AG04450 (cell line): ENCODE results near the gene PER2. TPM values are rescaled to one million over a fixed set of nuclear protein-coding genes. Genes with fewer than 3 reads are reported as not detected.

Experiments used
- CTCF ChIA-PET: fragments of 300-600, 350-600 bp; formaldehyde crosslinking; extraction: SDS; loops from one replicate; lab custom pipeline; 2022; ENCODE audit warnings: antibody characterized with exemption, inconsistent platforms; lab: Charles Lee
- POLR2A ChIA-PET: fragments of 350-600 bp; formaldehyde crosslinking; extraction: SDS; loops from one replicate; lab custom pipeline; 2021; ENCODE audit warnings: antibody characterized with exemption, inconsistent platforms; lab: Yijun Ruan, JAX
- DNase-seq: peaks from one replicate; pipeline ENCODE4 v3.0.0-alpha.2; 2011; ENCODE audit warnings: low read depth, low spot score
- H3K27ac ChIP-seq: one replicate; pipeline ENCODE4 v1.5.1; 2012; ENCODE audit warnings: low read depth, low read length, control low read depth
- H3K27me3 ChIP-seq: one replicate; pipeline ENCODE4 v1.6.0; 2012; ENCODE audit warnings: low read length; ENCODE audit not compliant: control insufficient read depth, insufficient read depth
- H3K4me3 ChIP-seq: 2 replicates; pipeline ENCODE4 v1.5.1; 2011; ENCODE audit warnings: mild to moderate bottlenecking, low read depth, low read length, control low read depth
- H3K9me3 ChIP-seq: 2 replicates; pipeline ENCODE4 v1.5.1; 2012; ENCODE audit warnings: low read length; ENCODE audit not compliant: control insufficient read depth, insufficient read depth
- polyA plus RNA-seq: library from polyadenylated mRNA; depleted of rRNA; stranded (reverse); fragments of >200 nt; gene quantifications from 2 replicates; pipeline ENCODE4 v1.2.3, GENCODE V29; 2011
- TF ChIP-seq, protein P1 (sequence below): IDR thresholded peaks from 2 replicates; pipeline ENCODE4 v1.5.1; 2011; ENCODE audit warnings: low read depth, low read length, control low read depth, inconsistent platforms

PER2 gene
- polyA plus RNA-seq, 1 experiment = 1.9 TPM

DNA sequence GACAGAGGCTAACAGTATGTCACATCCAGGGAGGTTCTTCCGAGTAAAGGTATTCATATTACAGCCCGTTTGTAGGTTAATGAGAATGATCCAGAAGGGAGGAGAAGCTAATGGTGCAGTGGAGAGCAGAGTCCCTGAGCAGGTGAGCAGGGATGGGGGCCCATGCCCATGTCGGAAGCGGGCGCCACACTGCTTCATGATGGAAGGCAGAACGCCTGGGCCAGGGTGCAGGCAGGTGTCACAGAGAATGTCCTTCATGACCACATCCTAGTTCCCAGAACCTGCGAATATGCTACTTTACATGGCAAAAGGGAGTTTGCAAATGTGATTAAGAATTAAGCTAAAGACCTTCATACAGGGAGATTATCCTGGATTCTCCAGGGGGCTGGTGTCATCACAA, 52.6 kb downstream of the PER2 start:
- peaks cover 17% of the 10 kb centered on the region for H3K9me3 ChIP-seq
- ChIA-PET POLR2A (interaction anchor here (0.6 kb wide), 1 partner anchor 116 kb away, joined by 5 read pairs; no protein-coding TSS in a partner anchor), CTCF (no interaction called here)
- TF ChIP-seq, protein P1, sequence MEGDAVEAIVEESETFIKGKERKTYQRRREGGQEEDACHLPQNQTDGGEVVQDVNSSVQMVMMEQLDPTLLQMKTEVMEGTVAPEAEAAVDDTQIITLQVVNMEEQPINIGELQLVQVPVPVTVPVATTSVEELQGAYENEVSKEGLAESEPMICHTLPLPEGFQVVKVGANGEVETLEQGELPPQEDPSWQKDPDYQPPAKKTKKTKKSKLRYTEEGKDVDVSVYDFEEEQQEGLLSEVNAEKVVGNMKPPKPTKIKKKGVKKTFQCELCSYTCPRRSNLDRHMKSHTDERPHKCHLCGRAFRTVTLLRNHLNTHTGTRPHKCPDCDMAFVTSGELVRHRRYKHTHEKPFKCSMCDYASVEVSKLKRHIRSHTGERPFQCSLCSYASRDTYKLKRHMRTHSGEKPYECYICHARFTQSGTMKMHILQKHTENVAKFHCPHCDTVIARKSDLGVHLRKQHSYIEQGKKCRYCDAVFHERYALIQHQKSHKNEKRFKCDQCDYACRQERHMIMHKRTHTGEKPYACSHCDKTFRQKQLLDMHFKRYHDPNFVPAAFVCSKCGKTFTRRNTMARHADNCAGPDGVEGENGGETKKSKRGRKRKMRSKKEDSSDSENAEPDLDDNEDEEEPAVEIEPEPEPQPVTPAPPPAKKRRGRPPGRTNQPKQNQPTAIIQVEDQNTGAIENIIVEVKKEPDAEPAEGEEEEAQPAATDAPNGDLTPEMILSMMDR = no peak
- no peak overlapping the region for H3K27ac ChIP-seq
- peaks cover 41% of the 10 kb centered on the region for H3K27me3 ChIP-seq
- DNase-seq = no peak
- no peak overlapping the region for H3K4me3 ChIP-seq

DNA sequence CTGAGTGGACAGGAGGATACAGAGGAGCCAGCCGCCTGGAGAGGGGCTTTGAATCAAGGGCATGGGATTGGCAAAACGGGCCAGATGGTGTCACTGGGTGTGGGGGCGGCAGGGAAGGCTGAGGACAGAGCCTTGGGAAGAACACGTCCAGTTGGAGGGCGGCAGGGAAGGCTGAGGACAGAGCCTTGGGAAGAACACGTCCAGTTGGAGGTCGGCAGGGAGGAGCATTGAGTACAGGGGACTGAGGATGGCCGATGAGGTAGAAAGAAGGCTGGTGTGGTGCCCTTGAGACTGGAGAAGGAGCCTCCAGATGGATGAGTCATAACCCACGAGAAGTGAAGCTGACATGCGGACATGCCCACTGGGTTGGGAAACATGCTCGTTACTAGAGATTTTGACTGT, 53.1 kb downstream of the PER2 start:
- H3K27ac ChIP-seq = no peak overlapping the region
- peaks cover 44% of the 10 kb centered on the region for H3K27me3 ChIP-seq
- H3K9me3 ChIP-seq = peaks cover 17% of the 10 kb centered on the region
- ChIA-PET POLR2A (interaction anchor here (0.6 kb wide), 1 partner anchor 116 kb away, joined by 5 read pairs; no protein-coding TSS in a partner anchor), CTCF (no interaction called here)
- no peak for DNase-seq
- no peak overlapping the region for H3K4me3 ChIP-seq
- TF ChIP-seq, protein P1 = no peak

DNA sequence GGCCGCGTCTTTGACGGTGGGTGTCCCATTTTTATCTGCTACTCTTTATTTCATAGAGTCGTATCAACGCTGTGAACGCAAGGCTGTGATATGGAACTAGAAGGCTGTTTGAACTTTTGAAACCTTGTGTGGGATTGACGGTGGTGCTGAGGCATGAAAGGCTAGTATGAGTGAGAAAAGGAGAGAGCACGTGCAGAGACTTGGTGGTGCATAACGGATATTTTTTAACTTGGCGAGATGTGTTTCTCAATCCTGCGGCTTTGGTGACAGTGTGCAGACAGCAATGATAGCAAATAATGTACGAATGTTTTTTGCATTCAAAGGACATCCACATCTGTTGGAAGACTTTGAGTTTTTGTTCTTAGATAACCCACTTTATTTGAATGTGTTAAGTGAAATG, 54.8 kb downstream of the PER2 start:
- Histone ChIP-seq H3K27me3 (peaks cover 42% of the 10 kb centered on the region), H3K4me3 (no peak overlapping the region), H3K27ac (no peak overlapping the region), H3K9me3 (peaks cover 12% of the 10 kb centered on the region)
- no peak for DNase-seq
- CTCF ChIA-PET = no interaction called here
- POLR2A ChIA-PET = no interaction called here
- TF ChIP-seq, protein P1 = no peak

DNA sequence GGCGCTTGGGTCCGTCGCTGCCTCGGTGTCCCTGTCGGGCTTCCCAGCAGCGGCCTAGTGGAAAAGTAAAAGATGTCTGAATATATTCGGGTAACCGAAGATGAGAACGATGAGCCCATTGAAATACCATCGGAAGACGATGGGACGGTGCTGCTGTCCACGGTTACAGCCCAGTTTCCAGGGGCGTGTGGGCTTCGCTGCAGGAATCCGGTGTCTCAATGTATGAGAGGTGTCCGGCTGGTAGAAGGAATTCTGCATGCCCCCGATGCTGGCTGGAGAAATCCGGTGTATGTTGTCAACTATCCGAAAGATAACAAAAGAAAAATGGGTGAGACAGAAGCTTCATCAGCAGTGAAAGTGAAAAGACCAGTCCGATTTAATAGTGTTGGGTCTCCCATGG, 56.6 kb downstream of the PER2 start:
- POLR2A ChIA-PET = no interaction called here
- H3K4me3 ChIP-seq = no peak overlapping the region
- H3K27ac ChIP-seq = peak overlapping the region; percentile 2
- CTCF ChIA-PET = no interaction called here
- peaks cover 10% of the 10 kb centered on the region for H3K9me3 ChIP-seq
- TF ChIP-seq, protein P1 = no peak
- H3K27me3 ChIP-seq = peaks cover 36% of the 10 kb centered on the region
- no peak for DNase-seq

DNA sequence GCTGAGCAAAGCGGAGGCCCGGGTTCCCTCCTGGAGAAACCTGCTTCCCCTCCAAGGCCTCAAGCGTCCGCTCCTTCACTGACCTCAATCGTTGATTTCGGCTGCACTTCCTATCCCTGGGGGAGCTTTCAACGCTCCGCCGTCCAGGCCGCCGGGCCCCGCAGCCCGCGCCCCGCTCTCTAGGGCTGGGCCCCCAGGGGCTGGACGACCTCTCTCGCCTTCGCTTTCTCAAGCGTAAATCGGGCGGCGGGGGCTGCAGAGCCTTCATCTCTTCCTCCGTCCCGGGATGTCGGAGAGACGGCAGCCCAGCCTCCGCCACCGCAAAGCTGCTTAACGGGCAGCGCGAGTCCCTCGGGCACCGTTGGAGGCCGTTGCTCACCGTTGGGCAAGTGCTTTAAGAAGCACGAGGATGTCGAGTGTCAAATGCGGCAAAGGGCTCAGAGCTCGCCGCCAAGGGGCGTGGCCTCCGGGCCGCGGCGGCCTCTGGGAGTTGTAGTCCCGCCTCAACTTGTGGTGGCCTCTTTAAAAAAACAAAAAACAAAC, 57.1 kb downstream of the PER2 start:
- H3K27ac ChIP-seq = peak overlapping the region; percentile 2
- DNase-seq = no peak
- peaks cover 32% of the 10 kb centered on the region for H3K27me3 ChIP-seq
- TF ChIP-seq, protein P1 = no peak
- peak overlapping the region; percentile 53 for H3K4me3 ChIP-seq
- POLR2A ChIA-PET = no interaction called here
- CTCF ChIA-PET = no interaction called here
- H3K9me3 ChIP-seq = peaks cover 10% of the 10 kb centered on the region
